HG03139 (cell line): Measurements from ENCODE around the gene SPA17.
A peak's percentile ranks its signal among the peaks of the same experiment; 100 is the strongest.

Experiments used
- ATAC-seq: cut with Tn5 transposase; IDR thresholded peaks from one replicate; pipeline ENCODE4 v1.9.1; 2021; ENCODE audit not compliant: unreplicated experiment

Gene SPA17

GRCh38 chr11:124673333-124674167, at the start of gene SPA17, which contains the start of gene SIAE:
SPA17 (plus strand) TSS chr11:124673904; CDS start chr11:124675265, 1,361 bp downstream.
SIAE (minus strand) TSS chr11:124673739; CDS start chr11:124673708, 31 bp downstream.
- ATAC-seq: peak; percentile 78

GRCh38 chr11:124625504-124626168, 48.1 kb upstream of the SPA17 start:
- ATAC-seq: no peak

- no peak for ATAC-seq
Measured at GRCh38 chr11:124627546-124627945, 46.2 kb upstream of the SPA17 start.

- no peak for ATAC-seq
Measured at GRCh38 chr11:124629961-124630360, 43.7 kb upstream of the SPA17 start.

- ATAC-seq: no peak
Measured at GRCh38 chr11:124633355-124633754, 40.3 kb upstream of the SPA17 start.

- ATAC-seq: no peak
Measured at GRCh38 chr11:124635932-124636331, 37.8 kb upstream of the SPA17 start.

GRCh38 chr11:124638500-124638899, 35.2 kb upstream of the SPA17 start:
- ATAC-seq: no peak

GRCh38 chr11:124639186-124639585, 34.5 kb upstream of the SPA17 start:
- ATAC-seq: no peak

- ATAC-seq: no peak
Measured at GRCh38 chr11:124640666-124641065, 33.0 kb upstream of the SPA17 start.

DNA sequence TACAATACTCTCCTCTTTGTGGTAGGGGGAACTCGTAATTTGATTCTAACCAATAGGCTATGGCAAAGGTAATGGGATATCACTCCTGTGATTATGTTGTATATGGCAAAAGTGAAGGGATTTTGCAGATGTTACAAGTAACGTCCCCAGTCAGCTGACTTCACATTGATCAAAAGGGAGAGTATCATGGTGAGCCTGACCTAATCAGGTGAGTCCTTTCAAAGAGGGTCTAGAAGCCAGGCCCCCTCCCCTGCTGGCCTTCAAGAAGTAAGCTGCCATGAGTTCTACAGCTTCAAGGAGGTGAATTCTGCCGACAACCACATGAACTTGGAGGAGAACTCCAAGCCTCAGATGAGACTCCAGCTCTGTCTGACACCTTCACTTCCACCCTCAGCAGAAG, 31.1 kb upstream of the SPA17 start:
- no peak for ATAC-seq

- ATAC-seq: no peak
Measured at GRCh38 chr11:124643042-124643604, 30.6 kb upstream of the SPA17 start.

GRCh38 chr11:124643605-124644425, 29.9 kb upstream of the SPA17 start:
- no peak for ATAC-seq

- ATAC-seq: no peak
Measured at GRCh38 chr11:124644426-124645280, 29.1 kb upstream of the SPA17 start.

DNA sequence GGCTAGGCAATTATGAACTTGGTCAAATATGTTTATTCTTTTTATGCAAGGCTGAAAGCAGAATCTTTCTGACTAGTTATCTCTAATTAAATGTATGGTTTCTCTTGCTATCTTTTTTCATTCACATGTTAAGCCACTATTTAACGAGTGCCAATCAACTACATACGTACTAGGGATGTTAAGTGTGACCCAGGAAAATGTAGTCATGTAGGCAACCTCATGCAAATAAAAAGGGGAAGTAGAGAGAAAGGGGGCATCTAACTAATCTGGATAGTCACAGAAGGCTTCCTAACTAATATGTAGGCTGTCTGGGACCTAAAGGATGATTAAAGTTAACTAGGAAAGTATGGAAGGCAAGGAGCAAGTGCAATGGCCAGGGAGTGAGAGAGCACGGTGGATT, 27.6 kb upstream of the SPA17 start:
- ATAC-seq: peak; percentile 64

DNA sequence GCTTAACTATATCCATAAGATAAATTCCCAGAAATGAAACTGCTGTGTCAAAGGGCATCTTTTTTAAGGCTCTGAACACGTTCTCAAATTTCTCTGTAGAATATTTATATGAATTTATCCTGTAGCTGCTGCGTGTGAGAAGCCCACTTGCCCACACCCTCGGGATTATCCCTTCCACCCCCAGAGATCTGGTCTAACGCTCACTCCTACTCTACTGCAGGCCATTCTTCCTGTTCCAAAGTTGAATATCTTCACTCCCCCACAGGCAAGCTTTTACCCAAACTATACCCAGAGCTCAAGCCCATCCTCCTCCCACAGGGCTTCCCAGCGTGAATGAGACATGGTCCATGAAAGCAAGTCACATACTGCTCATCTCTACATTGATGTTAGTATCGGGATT, 25.1 kb upstream of the SPA17 start:
- ATAC-seq: no peak

DNA sequence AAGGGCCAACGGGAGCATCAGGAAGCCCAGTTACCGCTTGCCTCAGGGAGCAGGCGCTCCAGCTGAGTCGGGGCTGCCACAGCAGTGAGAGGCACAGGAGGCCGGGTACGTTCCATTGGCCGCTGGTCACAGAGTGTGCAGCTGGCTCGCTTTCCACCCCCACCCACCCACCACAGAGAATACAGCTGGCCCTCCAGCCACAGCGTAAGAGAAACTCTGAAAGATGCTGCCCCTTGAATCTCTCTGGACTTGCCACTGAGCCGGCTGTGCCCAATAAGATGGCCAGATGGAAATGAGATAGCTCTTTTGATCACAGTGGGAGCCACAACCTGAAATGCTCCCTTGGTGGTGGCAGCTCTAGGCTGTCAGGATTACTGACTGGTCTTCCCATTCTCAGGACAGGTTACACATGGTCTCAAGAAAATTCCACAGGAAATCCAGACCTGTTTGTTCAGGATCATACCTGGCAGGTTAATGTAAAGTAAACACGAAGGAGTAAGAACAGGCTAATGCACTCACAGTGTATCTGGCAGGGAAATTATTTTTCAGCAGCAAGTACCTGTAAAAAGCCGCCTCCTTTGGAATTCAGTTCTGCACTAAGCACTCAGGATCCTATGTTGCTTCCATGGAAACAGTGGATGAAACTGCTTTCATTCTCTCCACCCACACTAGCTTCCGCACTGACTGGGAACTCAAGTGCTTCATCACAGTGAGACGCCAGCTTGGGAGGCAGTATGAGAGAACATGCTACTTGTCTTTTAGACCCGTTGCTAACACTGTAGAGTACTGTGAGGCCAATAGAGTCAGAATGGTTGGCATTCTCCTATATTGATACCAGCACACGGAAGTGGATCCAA, 16.7 kb upstream of the SPA17 start:
- no peak for ATAC-seq

DNA sequence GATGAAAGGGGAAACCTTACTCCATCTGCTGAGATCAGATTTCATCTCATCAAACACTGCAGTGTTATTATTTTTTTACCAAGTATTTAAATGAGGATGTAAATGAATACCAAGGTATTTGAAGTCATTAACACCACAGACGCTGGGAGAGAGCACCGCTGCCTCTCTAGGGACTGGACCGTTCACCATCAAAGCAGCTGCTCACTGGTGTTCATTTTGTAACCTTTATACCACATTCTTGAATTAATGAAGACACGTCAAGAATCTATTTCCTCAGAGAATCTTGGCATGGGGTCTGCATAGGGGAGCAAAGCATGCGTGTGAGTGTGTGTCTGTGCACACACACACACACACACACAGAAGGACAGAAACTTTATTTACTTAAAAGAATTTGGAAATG, 15.8 kb upstream of the SPA17 start:
- ATAC-seq: no peak

DNA sequence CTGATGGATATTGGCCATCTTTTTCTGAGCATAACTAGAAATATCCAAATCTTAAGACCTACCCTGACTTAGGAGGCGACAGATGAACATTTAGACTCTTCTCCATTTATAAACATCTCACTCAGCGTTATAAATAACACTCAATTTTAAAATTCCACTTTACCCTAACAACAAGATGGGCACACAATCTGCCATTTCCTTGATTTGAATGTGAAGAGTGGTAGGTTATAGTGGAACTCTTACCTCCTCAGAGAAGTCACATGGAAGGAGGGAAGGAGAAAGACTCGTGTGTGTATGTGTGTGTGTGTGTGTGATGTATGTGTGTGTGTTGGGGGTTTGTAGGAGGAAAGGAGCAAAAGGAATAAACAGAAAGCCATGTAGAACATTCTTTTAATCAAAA, 15.2 kb upstream of the SPA17 start:
- no peak for ATAC-seq

GRCh38 chr11:124658986-124659385, 14.7 kb upstream of the SPA17 start:
- ATAC-seq: no peak
